H1 (cell line): ENCODE measurements around the gene ZC3H8. TPM values are rescaled to one million over a fixed set of nuclear protein-coding genes. Genes with fewer than 3 reads are reported as not detected.

Experiments used
- CTCF ChIA-PET: fragments of 300-600 bp; sonication (Branson Sonifier 250); formaldehyde crosslinking; loops from one replicate; lab custom pipeline; 2021; ENCODE audit not compliant: partially characterized antibody; lab: Charles Lee
- POLR2A ChIA-PET: fragments of 300-600 bp; sonication (Branson Sonifier 250); formaldehyde crosslinking; loops from one replicate; lab custom pipeline; 2021; ENCODE audit warnings: inconsistent platforms; ENCODE audit not compliant: partially characterized antibody; lab: Charles Lee
- DNase-seq, 2 experiments: peaks; one replicate each; pipeline versions ENCODE4 v3.0.0 to v3.0.0-alpha.2; 2010 to 2022; ENCODE audit warnings: low spot score in 2 of 2, low read depth in 1 of 2, mixed read lengths in 1 of 2
- FAIRE-seq: peaks from 2 replicates; lab custom pipeline; 2011; peaks lifted over from hg19 to GRCh38; lab: Jason Lieb, UNC
- H2AFZ ChIP-seq: 2 replicates; pipeline ENCODE4 v1.8.1; 2012; ENCODE audit warnings: low read length, inconsistent platforms
- H2AK5ac ChIP-seq: 2 replicates; pipeline ENCODE4 v1.6.1; 2013; ENCODE audit warnings: low read depth, low read length
- H2BK120ac ChIP-seq: replicated peaks from 2 replicates; pipeline ENCODE3; 2013; ENCODE audit warnings: low read depth, low read length, inconsistent platforms
- H2BK12ac ChIP-seq: 2 replicates; pipeline ENCODE4 v1.6.1; 2013; ENCODE audit warnings: low read depth, low read length
- H2BK15ac ChIP-seq: 2 replicates; pipeline ENCODE4 v1.6.1; 2013; ENCODE audit warnings: low read length
- H2BK20ac ChIP-seq: 2 replicates; pipeline ENCODE4 v1.6.1; 2013; ENCODE audit warnings: low read length
- H2BK5ac ChIP-seq: 2 replicates; pipeline ENCODE4 v1.6.1; 2013; ENCODE audit warnings: low read depth, low read length
- H3K14ac ChIP-seq: 2 replicates; pipeline ENCODE4 v1.6.1; 2013; ENCODE audit warnings: inconsistent platforms; ENCODE audit not compliant: insufficient read length
- H3K18ac ChIP-seq: 2 replicates; pipeline ENCODE4 v1.6.1; 2013; ENCODE audit warnings: low read length; ENCODE audit errors: extremely low read depth
- H3K23ac ChIP-seq: 2 replicates; pipeline ENCODE4 v1.6.1; 2013; ENCODE audit warnings: inconsistent platforms; ENCODE audit not compliant: insufficient read length
- H3K23me2 ChIP-seq: 2 replicates; pipeline ENCODE4 v1.6.1; 2013; ENCODE audit warnings: low read depth, low read length
- H3K27ac ChIP-seq: 2 replicates; pipeline ENCODE4 v1.6.1; 2011; ENCODE audit warnings: low read depth, low read length, inconsistent platforms
- H3K27me3 ChIP-seq, 4 experiments: replicated peaks in 1 of 4; 1 replicate in 1 of 4; 2 replicates in 3 of 4; pipeline versions ENCODE4 v1.6.1 to v1.8.1; 2011 to 2013; ENCODE audit warnings: low read length in 3 of 4, mild to moderate bottlenecking in 3 of 4, inconsistent platforms in 2 of 4, mixed read lengths in 2 of 4, moderate library complexity in 1 of 4; ENCODE audit not compliant: control insufficient read depth in 3 of 4, insufficient read depth in 3 of 4; ENCODE audit errors: extremely low read depth in 1 of 4
- H3K36me3 ChIP-seq, 4 experiments: 2 replicates each; pipeline versions ENCODE4 v1.6.1 to v1.8.1; 2011 to 2013; ENCODE audit warnings: mild to moderate bottlenecking in 4 of 4, low read length in 3 of 4, moderate library complexity in 2 of 4, control low read depth in 1 of 4, inconsistent platforms in 1 of 4; ENCODE audit not compliant: insufficient read depth in 4 of 4, control insufficient read depth in 2 of 4
- H3K4ac ChIP-seq: replicated peaks from 2 replicates; pipeline ENCODE3; 2013; ENCODE audit warnings: low read length, low read depth, mixed read lengths, inconsistent platforms; ENCODE audit not compliant: insufficient read length
- H3K4me1 ChIP-seq, 4 experiments: replicated peaks in 1 of 4; 1 replicate in 1 of 4; 2 replicates in 3 of 4; pipeline versions ENCODE4 v1.6.1 to v1.8.1; 2011 to 2013; ENCODE audit warnings: low read length in 3 of 4, inconsistent platforms in 2 of 4, mixed read lengths in 1 of 4; ENCODE audit not compliant: insufficient read depth in 4 of 4, control insufficient read depth in 3 of 4
- H3K4me2 ChIP-seq, 2 experiments: 2 replicates each; pipeline versions ENCODE4 v1.6.1 to v1.8.1; 2011 to 2013; ENCODE audit warnings: low read depth in 2 of 2, low read length in 2 of 2, control low read depth in 1 of 2, inconsistent platforms in 1 of 2, mild to moderate bottlenecking in 1 of 2; ENCODE audit not compliant: insufficient read depth in 1 of 2
- H3K4me3 ChIP-seq, 4 experiments: fragments of 200-600, 300-600 bp in 1 of 4; sonication (generic), shearing (Covaris generic), sonication (Bioruptor Twin) in 1 of 4; 2 replicates each; pipeline versions ENCODE4 v1.5.1 to v1.8.1; 2011 to 2016; ENCODE audit warnings: low read length in 4 of 4, low read depth in 3 of 4, control low read depth in 2 of 4, inconsistent platforms in 2 of 4, mild to moderate bottlenecking in 2 of 4, mixed read lengths in 1 of 4, moderate library complexity in 1 of 4; ENCODE audit not compliant: insufficient read depth in 2 of 4; ENCODE audit errors: extremely low read depth in 1 of 4
- H3K56ac ChIP-seq: replicated peaks from 2 replicates; pipeline ENCODE3; 2013; ENCODE audit warnings: low read depth, mild to moderate bottlenecking, mixed read lengths, low read length, inconsistent platforms; ENCODE audit not compliant: insufficient read length
- H3K79me1 ChIP-seq: 2 replicates; pipeline ENCODE4 v1.6.1; 2013; ENCODE audit warnings: low read depth, low read length, control low read depth
- H3K79me2 ChIP-seq, 2 experiments: 2 replicates each; pipeline versions ENCODE4 v1.6.1 to v1.8.1; 2012 to 2013; ENCODE audit warnings: low read length in 2 of 2, mild to moderate bottlenecking in 2 of 2, inconsistent platforms in 1 of 2; ENCODE audit not compliant: insufficient read depth in 2 of 2, control insufficient read depth in 1 of 2
- H3K9ac ChIP-seq, 4 experiments: replicated peaks in 1 of 4; 1 replicate in 1 of 4; 2 replicates in 3 of 4; pipeline versions ENCODE4 v1.6.1 to v1.8.1; 2011 to 2013; ENCODE audit warnings: low read depth in 3 of 4, low read length in 3 of 4, control low read depth in 2 of 4, mild to moderate bottlenecking in 2 of 4, moderate library complexity in 2 of 4, inconsistent platforms in 1 of 4; ENCODE audit errors: extremely low read depth in 1 of 4
- H3K9me3 ChIP-seq, 2 experiments: 2 replicates each; pipeline versions ENCODE4 v1.6.1 to v1.8.1; 2012 to 2013; ENCODE audit warnings: mild to moderate bottlenecking in 2 of 2, moderate library complexity in 2 of 2, control low read depth in 1 of 2, inconsistent platforms in 1 of 2, low read depth in 1 of 2, low read length in 1 of 2, mixed read lengths in 1 of 2; ENCODE audit not compliant: insufficient read depth in 2 of 2
- H4K20me1 ChIP-seq, 2 experiments: replicated peaks in 1 of 2; 2 replicates each; pipeline versions ENCODE3 to v1.8.1; 2011 to 2013; ENCODE audit warnings: inconsistent platforms in 2 of 2, low read length in 2 of 2, mild to moderate bottlenecking in 1 of 2; ENCODE audit not compliant: insufficient read depth in 2 of 2, control insufficient read depth in 1 of 2
- H4K5ac ChIP-seq: 2 replicates; pipeline ENCODE4 v1.6.1; 2013; ENCODE audit warnings: low read length, low read depth, mixed read lengths, inconsistent platforms; ENCODE audit not compliant: insufficient read length
- H4K8ac ChIP-seq: 2 replicates; pipeline ENCODE4 v1.8.0; 2013; ENCODE audit warnings: mild to moderate bottlenecking, moderate library complexity, low read length, inconsistent platforms; ENCODE audit not compliant: insufficient read depth; ENCODE audit errors: extremely low read depth
- H4K91ac ChIP-seq: replicated peaks from 2 replicates; pipeline ENCODE3; 2013; ENCODE audit warnings: low read length, mixed read lengths, inconsistent platforms; ENCODE audit not compliant: insufficient read length
- EP300 ChIP-seq, 2 experiments: IDR thresholded peaks; 1 replicate in 1 of 2; 2 replicates in 1 of 2; pipeline ENCODE4 v1.6.1; 2011 to 2012; ENCODE audit warnings: low read depth in 2 of 2, low read length in 2 of 2, mild to moderate bottlenecking in 2 of 2, borderline replicate concordance in 1 of 2, inconsistent platforms in 1 of 2, moderate library complexity in 1 of 2
- ZNF274 ChIP-seq: IDR thresholded peaks from 2 replicates; pipeline ENCODE4 v1.7.0; 2012; ENCODE audit warnings: low read length, borderline replicate concordance; ENCODE audit errors: extremely low read depth
- WGBS, 2 experiments: shearing (Covaris generic) in 1 of 2; methylation state at CpG; one replicate each; pipeline versions ENCODE4 v1.1.6 to v1.1.7; 2013 to 2015; ENCODE audit warnings: low lambda C conversion rate in 2 of 2, mixed read lengths in 2 of 2, inconsistent platforms in 1 of 2, low coverage in 1 of 2, missing lambda C conversion rate in 1 of 2; ENCODE audit not compliant: insufficient replicate concordance in 2 of 2, insufficient coverage in 1 of 2, insufficient read length in 1 of 2; ENCODE audit errors: extremely low coverage in 1 of 2, missing lambda C conversion rate in 1 of 2; 5-methylcytosine and 5-hydroxymethylcytosine counted together
- polyA plus RNA-seq, 7 experiments: library from polyadenylated mRNA; depleted of rRNA in 3 of 7; stranded (reverse) in 5 of 7; unstranded in 2 of 7; fragments of >200 nt in 5 of 7; fragments of 200-250 nt in 2 of 7; gene quantifications; 1 replicate in 5 of 7; 2 replicates in 1 of 7; 4 replicates in 1 of 7; pipeline versions ENCODE4 v1.2.1 to v1.2.3, GENCODE V29; 2011 to 2013; ENCODE audit warnings: missing spikeins in 2 of 7, mixed read lengths in 2 of 7
- total RNA-seq: library from RNA; stranded (reverse); fragmentation: NEBNext Ultra II Directional; extraction: Animal tissue kit (Norgen Biotek cat#: 25700); gene quantifications from 2 replicates; pipeline ENCODE4 v1.2.1, GENCODE V29; 2021

The ZC3H8 gene
- total and polyA plus RNA-seq, 2 of the 8 experiments (the other 6 are each of a cell fraction or from before 2014, with no cell fraction given) = 1.9 to 7.1 TPM

DNA sequence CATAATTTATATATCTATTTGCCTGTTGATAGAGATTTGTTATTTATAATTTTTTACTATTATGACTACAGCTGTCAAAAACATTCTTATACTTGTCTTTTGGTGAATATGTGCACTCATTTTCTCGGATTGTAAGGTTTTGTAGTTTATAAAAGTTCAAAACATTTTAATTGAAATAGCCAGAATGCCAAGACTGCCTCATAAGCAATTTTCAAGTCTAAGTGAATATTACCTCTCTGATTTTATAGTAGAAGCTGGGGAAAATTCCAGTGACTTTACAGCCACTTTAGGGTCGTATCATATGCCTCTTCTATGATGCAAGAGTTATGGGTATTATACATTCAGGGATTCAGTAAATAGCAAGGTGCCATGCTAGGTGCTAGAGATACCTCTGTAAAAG is 41.6 kb upstream of the ZC3H8 start:
- H3K23ac ChIP-seq = no peak overlapping the region
- no peaks in the 10 kb centered on the region for H3K79me2 ChIP-seq
- no peak overlapping the region for H2AK5ac ChIP-seq
- no peaks in the 10 kb centered on the region for H3K9me3 ChIP-seq
- no peak overlapping the region for H3K56ac ChIP-seq
- H3K23me2 ChIP-seq = no peaks in the 10 kb centered on the region
- no peak overlapping the region for H3K18ac ChIP-seq
- no peak overlapping the region for H3K27ac ChIP-seq
- H3K36me3 ChIP-seq = no peaks in the 10 kb centered on the region
- no peak overlapping the region for H3K14ac ChIP-seq
- H2BK120ac ChIP-seq = no peak overlapping the region
- H3K79me1 ChIP-seq = no peaks in the 10 kb centered on the region
- no peak overlapping the region for H2BK12ac ChIP-seq
- no peak overlapping the region for H3K4me3 ChIP-seq
- H3K4me2 ChIP-seq = no peak overlapping the region
- no peak overlapping the region for H2BK5ac ChIP-seq
- CTCF ChIA-PET = no interaction called here
- H4K20me1 ChIP-seq = no peaks in the 10 kb centered on the region
- no peaks in the 10 kb centered on the region for H3K27me3 ChIP-seq
- no peak overlapping the region for H4K91ac ChIP-seq
- no peak overlapping the region for H2AFZ ChIP-seq
- H3K4me1 ChIP-seq = no peaks in the 10 kb centered on the region
- 83% methylated on average over 2 of the region's 2 CpGs; no CpG with 5 or more reads in 1 of the 2 experiments for WGBS, 2 experiments
- H4K8ac ChIP-seq = no peak overlapping the region
- no peak overlapping the region for H3K4ac ChIP-seq
- H2BK20ac ChIP-seq = no peak overlapping the region
- POLR2A ChIA-PET = no interaction called here
- no peak overlapping the region for H4K5ac ChIP-seq
- FAIRE-seq (no peak), DNase-seq (no peak)
- no peak overlapping the region for H3K9ac ChIP-seq
- H2BK15ac ChIP-seq = no peak overlapping the region
- no peak for TF ChIP-seq EP300 (IDR thresholded peaks at IDR 0.05; ENCODE audit: borderline replicate concordance in 1 of 2, low read depth in 2 of 2, low read length in 2 of 2)
- TF ChIP-seq ZNF274 = no peak
